Limb (tissue), 2 donors: ENCODE measurements around the gene DCHS2.
A peak's percentile ranks its signal among the peaks of the same experiment; 100 is the strongest.

Source experiments
- DNase-seq, 2 donors: peaks; one replicate each; pipeline ENCODE4 v3.0.0-alpha.2; 2016; ENCODE audit errors: extremely low spot score in 2 of 2

DCHS2 gene

GRCh38 chr4:154450966-154451365, 40.6 kb downstream of the DCHS2 start:
- no peak for DNase-seq

- no peak for DNase-seq
Measured at GRCh38 chr4:154444958-154445357, 46.6 kb downstream of the DCHS2 start.

GRCh38 chr4:154441982-154442381, 49.6 kb downstream of the DCHS2 start:
- DNase-seq: no peak

- DNase-seq: no peak
Measured at GRCh38 chr4:154441124-154441523, 50.5 kb downstream of the DCHS2 start.

- no peak for DNase-seq
Measured at GRCh38 chr4:154439224-154439623, 52.4 kb downstream of the DCHS2 start.

GRCh38 chr4:154435895-154436294, 55.7 kb downstream of the DCHS2 start:
- DNase-seq: no peak

GRCh38 chr4:154433543-154433942, 58.1 kb downstream of the DCHS2 start:
- no peak for DNase-seq

- DNase-seq: no peak
Measured at GRCh38 chr4:154429176-154429575, 62.4 kb downstream of the DCHS2 start.

GRCh38 chr4:154427149-154427548, 64.5 kb downstream of the DCHS2 start:
- no peak for DNase-seq

- DNase-seq: no peak
Measured at GRCh38 chr4:154425514-154425913, 66.1 kb downstream of the DCHS2 start.

GRCh38 chr4:154424810-154425484, 66.7 kb downstream of the DCHS2 start:
- DNase-seq: no peak

- DNase-seq: no peak
Measured at GRCh38 chr4:154422152-154422551, 69.4 kb downstream of the DCHS2 start.

GRCh38 chr4:154421618-154422017, 70.0 kb downstream of the DCHS2 start:
- DNase-seq: no peak

GRCh38 chr4:154417373-154417673, 74.3 kb downstream of the DCHS2 start:
- no peak for DNase-seq

- DNase-seq: peak; percentile 55 to 70
Measured at GRCh38 chr4:154416190-154416547, 75.4 kb downstream of the DCHS2 start.

- DNase-seq: no peak
Measured at GRCh38 chr4:154415313-154415712, 76.3 kb downstream of the DCHS2 start.

- no peak for DNase-seq
Measured at GRCh38 chr4:154414796-154415195, 76.8 kb downstream of the DCHS2 start.

GRCh38 chr4:154414371-154414770, 77.2 kb downstream of the DCHS2 start:
- no peak for DNase-seq

GRCh38 chr4:154407443-154407842, 84.2 kb downstream of the DCHS2 start:
- no peak for DNase-seq

- no peak for DNase-seq
Measured at GRCh38 chr4:154406018-154406795, 85.4 kb downstream of the DCHS2 start.

- peak in 1 of 2 donors; percentile 55 for DNase-seq
Measured at GRCh38 chr4:154399259-154399974, 92.2 kb downstream of the DCHS2 start.

- DNase-seq: no peak
Measured at GRCh38 chr4:154390324-154390723, 101.3 kb downstream of the DCHS2 start.

- no peak for DNase-seq
Measured at GRCh38 chr4:154389148-154389547, 102.5 kb downstream of the DCHS2 start.
